Transverse colon (tissue), 4 donors: ENCODE data around the gene WDR7. TPM values are rescaled to one million over a fixed set of nuclear protein-coding genes. Genes with fewer than 3 reads are reported as not detected.

Experiments
- DNase-seq: peaks from one replicate; pipeline ENCODE4 v3.0.0-alpha.2; 2019
- H3K27ac ChIP-seq, 4 donors: fragments of 200-600 bp; sonication (generic); 2 replicates each; pipeline ENCODE4 v1.5.1; 2016 to 2018; ENCODE audit warnings: inconsistent platforms in 4 of 4
- H3K27me3 ChIP-seq: fragments of 200-600 bp; sonication (generic); 2 replicates; pipeline ENCODE4 v1.5.1; 2017; ENCODE audit warnings: inconsistent platforms
- H3K36me3 ChIP-seq, 4 donors: fragments of 200-600 bp; sonication (generic); 2 replicates each; pipeline ENCODE4 v1.5.1; 2017 to 2019; ENCODE audit warnings: inconsistent platforms in 4 of 4
- H3K4me1 ChIP-seq, 4 donors: fragments of 200-600 bp; sonication (generic); 2 replicates each; pipeline ENCODE4 v1.5.1; 2017 to 2020; ENCODE audit warnings: inconsistent platforms in 4 of 4
- H3K4me3 ChIP-seq, 4 donors: fragments of 200-600 bp; sonication (generic); 1 replicate in 1 of 4; 2 replicates in 3 of 4; pipeline versions ENCODE4 v1.5.1 to v1.6.1; 2017 to 2019; ENCODE audit warnings: inconsistent platforms in 4 of 4
- H3K9me3 ChIP-seq, 2 donors: fragments of 200-600 bp; sonication (generic); 2 replicates each; pipeline ENCODE4 v1.5.1; 2017 to 2019; ENCODE audit warnings: inconsistent platforms in 2 of 2
- EP300 ChIP-seq: sonication (generic); formaldehyde crosslinking; IDR thresholded peaks from one replicate; pipeline ENCODE4 v1.6.1; 2017; ENCODE audit warnings: antibody characterized with exemption, low read depth
- POLR2A ChIP-seq: fragments of 450-650 bp; IDR thresholded peaks from one replicate; pipeline ENCODE4 v1.6.1; 2016; ENCODE audit warnings: antibody characterized with exemption, mild to moderate bottlenecking, moderate library complexity
- POLR2AphosphoS5 ChIP-seq, 3 donors: sonication (generic); formaldehyde crosslinking; IDR thresholded peaks; one replicate each; pipeline ENCODE4 v1.6.1; 2016; ENCODE audit warnings: antibody characterized with exemption in 3 of 3
- WGBS, 2 donors: methylation state at CpG; one replicate each; pipeline ENCODE4 v1.1.5; 2018; ENCODE audit warnings: low coverage in 1 of 2; 5-methylcytosine and 5-hydroxymethylcytosine counted together
- in situ Hi-C, 4 donors: fragments of 200-750 bp; cut with MboI; loops; one replicate each; pipeline versions ENCODE4 v1.15.0 to v1.15.1; 2017; ENCODE audit warnings: low sequenced_read_pairs in 3 of 4, low pct_ligation_motif_present in 1 of 4, low pct_unique_long_range_greater_than_20kb in 1 of 4
- intact Hi-C: fragments of 100-400 bp; cut with DNase I; formaldehyde crosslinking; loops from one replicate; pipeline ENCODE4 v1.15.1; 2023; ENCODE audit warnings: low total_unique reads
- total RNA-seq, 4 donors: library from RNA; depleted of rRNA; stranded (reverse); fragments of >200 nt; gene quantifications; one replicate each; pipeline ENCODE4 v1.1.0, GENCODE V29; 2016
- TF ChIP-seq, protein P1 (sequence below), 5 experiments: fragments of 200-600 bp in 3 of 5; fragments of 450-650 bp in 2 of 5; sonication (generic) in 3 of 5; IDR thresholded peaks; 1 replicate in 2 of 5; 2 replicates in 3 of 5; pipeline ENCODE4 v1.5.1; 2016 to 2017; ENCODE audit warnings: antibody characterized with exemption in 5 of 5, inconsistent platforms in 3 of 5, mild to moderate bottlenecking in 2 of 5, moderate library complexity in 1 of 5

WDR7 gene
- total RNA-seq, 4 donors from 2014 or later: 14.9 to 37.5 (median 27.9) TPM

DNA sequence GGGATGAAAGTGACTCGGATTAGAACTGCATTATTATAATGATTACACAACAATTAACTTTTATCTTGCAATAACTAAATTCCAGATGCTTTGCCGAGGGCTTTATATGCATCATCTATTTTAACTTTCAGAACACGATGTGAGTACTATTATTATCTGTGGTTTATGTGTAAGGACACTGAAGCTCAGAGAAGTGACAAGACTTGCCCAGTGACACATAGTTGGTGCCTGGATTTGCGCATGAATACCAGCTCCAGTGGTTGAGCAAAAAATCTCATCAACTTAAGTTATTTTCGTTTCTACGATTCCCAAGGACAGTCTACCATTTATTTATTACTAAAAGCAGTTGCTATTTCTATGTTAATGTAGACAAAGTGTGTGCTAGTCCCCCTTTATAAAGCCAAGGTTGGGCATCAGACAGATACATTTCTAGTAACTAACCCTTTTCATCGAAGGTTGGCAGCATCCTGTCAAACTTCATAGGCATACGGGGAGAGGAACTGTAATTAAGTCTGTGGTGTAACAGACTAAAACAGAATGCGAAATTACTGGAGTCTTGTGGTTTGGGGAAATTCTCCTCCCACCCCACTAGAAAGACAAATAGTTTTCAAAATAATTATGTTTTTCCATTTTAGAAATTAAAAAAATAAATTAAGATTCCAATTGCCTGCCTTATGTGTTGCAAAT, 422.5 kb downstream of the WDR7 start:
- Histone ChIP-seq H3K36me3 (no peaks in the 10 kb centered on the region), H3K27ac (no peak overlapping the region), H3K27me3 (no peaks in the 10 kb centered on the region), H3K9me3 (no peaks in the 10 kb centered on the region), H3K4me1 (no peaks in the 10 kb centered on the region), H3K4me3 (no peak overlapping the region)
- intact Hi-C loops (no loop called here), in situ Hi-C loops (no loop called here)
- no peak for DNase-seq
- WGBS, 2 donors: 57 to 68% methylated on average over 6 to 9 of the region's 9 CpGs
- TF ChIP-seq, protein P1, sequence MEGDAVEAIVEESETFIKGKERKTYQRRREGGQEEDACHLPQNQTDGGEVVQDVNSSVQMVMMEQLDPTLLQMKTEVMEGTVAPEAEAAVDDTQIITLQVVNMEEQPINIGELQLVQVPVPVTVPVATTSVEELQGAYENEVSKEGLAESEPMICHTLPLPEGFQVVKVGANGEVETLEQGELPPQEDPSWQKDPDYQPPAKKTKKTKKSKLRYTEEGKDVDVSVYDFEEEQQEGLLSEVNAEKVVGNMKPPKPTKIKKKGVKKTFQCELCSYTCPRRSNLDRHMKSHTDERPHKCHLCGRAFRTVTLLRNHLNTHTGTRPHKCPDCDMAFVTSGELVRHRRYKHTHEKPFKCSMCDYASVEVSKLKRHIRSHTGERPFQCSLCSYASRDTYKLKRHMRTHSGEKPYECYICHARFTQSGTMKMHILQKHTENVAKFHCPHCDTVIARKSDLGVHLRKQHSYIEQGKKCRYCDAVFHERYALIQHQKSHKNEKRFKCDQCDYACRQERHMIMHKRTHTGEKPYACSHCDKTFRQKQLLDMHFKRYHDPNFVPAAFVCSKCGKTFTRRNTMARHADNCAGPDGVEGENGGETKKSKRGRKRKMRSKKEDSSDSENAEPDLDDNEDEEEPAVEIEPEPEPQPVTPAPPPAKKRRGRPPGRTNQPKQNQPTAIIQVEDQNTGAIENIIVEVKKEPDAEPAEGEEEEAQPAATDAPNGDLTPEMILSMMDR (IDR thresholded peaks at IDR 0.05): no peak
- TF ChIP-seq POLR2AphosphoS5 (IDR thresholded peaks at IDR 0.05): no peak
- no peak for TF ChIP-seq EP300
- no peak for TF ChIP-seq POLR2A

DNA sequence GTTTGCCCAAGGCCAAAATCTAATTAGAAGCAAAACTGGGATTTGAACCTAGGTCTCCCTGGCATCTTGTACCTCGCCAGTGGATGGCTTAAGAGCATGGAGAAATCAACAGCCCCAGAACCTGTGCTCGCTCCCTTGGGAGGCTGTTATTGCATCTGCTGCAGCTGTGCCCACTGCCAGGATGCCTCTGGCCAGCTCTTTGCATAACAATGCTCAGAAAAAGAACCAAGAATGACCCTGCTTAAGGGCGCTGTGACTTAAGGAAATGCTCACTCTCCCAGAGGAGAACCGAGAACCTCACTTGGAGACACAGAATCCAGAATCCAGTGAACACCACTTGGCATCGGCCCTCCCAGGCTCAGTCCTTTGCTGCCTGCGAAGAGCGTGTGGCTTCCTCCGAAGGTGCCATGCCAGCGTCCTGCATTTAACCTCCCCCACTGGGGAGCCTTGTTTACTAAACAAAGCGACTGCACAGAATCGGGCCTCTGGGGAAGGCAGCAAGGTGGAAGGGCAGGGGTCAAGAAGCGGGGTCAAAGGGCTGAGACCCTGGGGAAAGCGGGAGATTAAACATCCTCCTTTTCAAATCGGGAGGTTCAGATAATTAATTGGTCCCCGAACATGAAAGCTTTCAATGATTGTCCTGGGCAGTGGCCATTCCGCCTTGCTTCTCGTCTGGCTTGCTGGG, 424.7 kb downstream of the WDR7 start:
- Histone ChIP-seq H3K27me3 (no peaks in the 10 kb centered on the region), H3K27ac (no peak overlapping the region), H3K36me3 (no peaks in the 10 kb centered on the region), H3K4me1 (no peaks in the 10 kb centered on the region), H3K9me3 (no peaks in the 10 kb centered on the region), H3K4me3 (no peak overlapping the region)
- TF ChIP-seq, protein P1 (IDR thresholded peaks at IDR 0.05): no peak
- no peak for TF ChIP-seq EP300
- TF ChIP-seq POLR2AphosphoS5 (IDR thresholded peaks at IDR 0.05): no peak
- TF ChIP-seq POLR2A: no peak
- DNase-seq: no peak
- 68 to 80% methylated on average over 2 to 17 of the region's 17 CpGs for WGBS, 2 donors
- intact Hi-C loops (no loop called here), in situ Hi-C loops (no loop called here)

DNA sequence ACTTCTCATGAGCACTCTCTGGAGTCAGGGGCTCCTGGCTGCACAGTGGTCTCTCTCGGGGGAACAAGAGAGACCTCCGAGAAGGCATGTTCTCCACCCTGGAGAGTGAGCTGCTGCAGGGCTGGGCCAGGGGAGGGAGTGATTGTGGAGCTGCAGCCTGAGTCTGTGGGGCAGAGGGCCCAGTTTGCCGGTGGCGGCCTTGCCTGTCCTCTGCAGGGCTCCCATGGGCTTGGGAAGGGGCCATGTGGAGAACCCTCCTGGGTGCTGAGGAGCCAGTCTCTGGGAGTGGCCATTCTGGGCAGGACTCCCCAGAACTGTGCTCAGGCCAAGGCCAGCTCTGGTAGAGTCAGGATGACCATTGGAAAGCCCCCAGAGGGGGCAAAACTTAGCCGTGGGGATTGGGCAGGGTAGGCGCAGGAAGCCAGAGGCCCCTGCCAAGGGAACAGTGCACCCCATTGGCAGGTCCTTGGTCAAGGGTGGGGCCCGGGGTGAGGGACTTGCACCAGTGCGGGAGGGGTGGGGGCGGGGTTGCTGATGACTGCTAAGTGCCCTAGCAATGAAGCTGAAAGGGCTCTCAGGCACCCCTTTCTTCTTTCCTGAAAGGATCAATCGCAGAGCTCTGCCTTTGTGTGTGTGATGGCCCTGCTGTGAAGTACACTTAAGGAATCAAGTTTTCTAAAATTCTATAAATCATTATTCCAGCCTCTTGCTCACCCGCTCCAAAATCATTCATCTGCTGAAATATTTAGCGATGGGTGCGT, 426.0 kb downstream of the WDR7 start:
- no peaks in the 10 kb centered on the region for H3K9me3 ChIP-seq
- no peak overlapping the region for H3K27ac ChIP-seq
- in situ Hi-C loops (no loop called here), intact Hi-C loops (no loop called here)
- no peak for TF ChIP-seq POLR2AphosphoS5 (IDR thresholded peaks at IDR 0.05)
- TF ChIP-seq, protein P1 (IDR thresholded peaks at IDR 0.05): no peak
- no peak for TF ChIP-seq EP300
- no peak for TF ChIP-seq POLR2A
- WGBS, 2 donors: 76% methylated on average over 12 of the region's 13 CpGs; no CpG with 5 or more reads in 1 of the 2 donors
- H3K36me3 ChIP-seq: no peaks in the 10 kb centered on the region
- DNase-seq: no peak
- no peaks in the 10 kb centered on the region for H3K27me3 ChIP-seq
- H3K4me1 ChIP-seq: no peaks in the 10 kb centered on the region
- no peak overlapping the region for H3K4me3 ChIP-seq
